Esophagus squamous epithelium (tissue), 5 donors: ENCODE measurements around the gene NACC1. TPM values are rescaled to one million over a fixed set of nuclear protein-coding genes. Genes with fewer than 3 reads are reported as not detected.
A peak's percentile ranks its signal among the peaks of the same experiment; 100 is the strongest.

Experiments
- DNase-seq: peaks from one replicate; lab custom pipeline; 2025; lab: John Stamatoyannopoulos, UW
- H3K27ac ChIP-seq, 4 donors: fragments of 200-600 bp; sonication (generic); one replicate each; pipeline ENCODE4 v1.5.1; 2016 to 2019; ENCODE audit warnings: mild to moderate bottlenecking in 1 of 4
- H3K27me3 ChIP-seq, 4 donors: fragments of 200-600 bp; sonication (generic); 1 replicate in 3 of 4; 2 replicates in 1 of 4; pipeline versions ENCODE4 v1.5.1 to v1.6.0; 2017 to 2021; ENCODE audit warnings: antibody characterized with exemption in 1 of 4
- H3K36me3 ChIP-seq, 3 donors: fragments of 200-600 bp; sonication (generic); one replicate each; pipeline ENCODE4 v1.5.1; 2016 to 2019
- H3K4me1 ChIP-seq, 3 donors: fragments of 200-600 bp; sonication (generic); one replicate each; pipeline ENCODE4 v1.5.1; 2017 to 2019
- H3K4me3 ChIP-seq, 4 donors: fragments of 200-600 bp; sonication (generic); 1 replicate in 3 of 4; 2 replicates in 1 of 4; pipeline ENCODE4 v1.5.1; 2016 to 2019; ENCODE audit warnings: mild to moderate bottlenecking in 2 of 4, moderate library complexity in 1 of 4
- H3K9me3 ChIP-seq, 3 donors: fragments of 200-600 bp; sonication (generic); one replicate each; pipeline ENCODE4 v1.5.1; 2016 to 2019
- POLR2A ChIP-seq, 4 donors: fragments of 450-650 bp; IDR thresholded peaks; one replicate each; pipeline ENCODE4 v1.6.1; 2017; ENCODE audit warnings: antibody characterized with exemption in 4 of 4, mild to moderate bottlenecking in 4 of 4, moderate library complexity in 3 of 4
- WGBS, 2 donors: methylation state at CpG; one replicate each; pipeline ENCODE4 v1.1.5; 2018; 5-methylcytosine and 5-hydroxymethylcytosine counted together
- intact Hi-C: fragments of 100-400 bp; cut with DNase I; formaldehyde crosslinking; loops from one replicate; pipeline ENCODE4 v1.15.0; 2022
- total RNA-seq, 4 donors: library from RNA; depleted of rRNA; stranded (reverse); fragments of >200 nt; gene quantifications; one replicate each; pipeline ENCODE4 v1.1.0, GENCODE V29; 2016
- TF ChIP-seq, protein P1 (sequence below), 6 experiments: fragments of 450-650 bp in 4 of 6; fragments of 200-600 bp in 2 of 6; sonication (generic) in 2 of 6; IDR thresholded peaks; one replicate each; pipeline ENCODE4 v1.5.1; 2016 to 2019; ENCODE audit warnings: antibody characterized with exemption in 6 of 6, mild to moderate bottlenecking in 4 of 6, moderate library complexity in 4 of 6
- donor health status: DM: yes; HTN: yes; CAD: no.

NACC1 gene
- total RNA-seq, 4 donors from 2014 or later: 26.7 to 45.5 (median 37.1) TPM

DNA sequence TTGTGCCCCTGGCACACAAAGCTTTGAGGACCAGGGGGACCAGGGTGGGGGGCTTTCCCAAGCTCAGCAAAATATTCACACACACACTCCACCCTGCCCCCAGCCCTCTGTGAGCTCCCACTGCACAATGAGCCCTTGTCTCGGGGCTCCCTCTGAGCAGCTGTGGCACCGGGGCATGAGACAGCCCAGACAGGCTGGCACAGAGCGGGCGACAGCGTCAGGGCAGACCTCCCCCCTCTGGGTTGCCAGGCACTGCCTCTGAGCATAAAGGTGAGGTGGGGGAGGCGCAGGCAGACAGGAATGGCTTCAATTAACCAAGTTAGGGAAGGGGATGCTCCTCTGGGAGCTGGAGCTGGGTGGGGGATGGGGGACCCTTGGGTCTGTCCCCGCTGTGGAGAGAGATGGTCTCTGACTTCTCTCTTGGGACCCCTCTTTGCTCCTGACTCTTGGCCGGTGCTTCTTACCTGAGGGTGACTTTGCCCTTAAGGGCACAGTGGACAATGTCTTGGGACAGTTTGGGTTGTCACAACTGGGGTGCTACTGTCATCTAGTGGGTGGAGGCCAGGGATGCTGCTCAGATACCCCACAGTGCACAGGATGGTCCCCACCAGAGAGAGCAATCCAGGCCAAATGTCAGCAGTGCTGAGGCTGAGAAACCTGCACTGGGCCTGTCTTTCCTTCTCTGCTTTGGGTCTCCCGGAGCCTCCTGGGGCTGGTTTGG lies 45.7 kb upstream of the NACC1 start:
- Histone ChIP-seq H3K4me1 (peaks cover 5 to 83% (median 20%) of the 10 kb centered on the region in 3 donors), H3K4me3 (no peak overlapping the region), H3K27ac (peak overlapping the region in 2 of 4 donors; percentile 17 to 40), H3K9me3 (no peaks in the 10 kb centered on the region), H3K27me3 (no peaks in the 10 kb centered on the region), H3K36me3 (peaks cover 7 to 61% (median 10%) of the 10 kb centered on the region in 3 donors)
- no peak for DNase-seq
- intact Hi-C loops: no loop called here
- TF ChIP-seq, protein P1, sequence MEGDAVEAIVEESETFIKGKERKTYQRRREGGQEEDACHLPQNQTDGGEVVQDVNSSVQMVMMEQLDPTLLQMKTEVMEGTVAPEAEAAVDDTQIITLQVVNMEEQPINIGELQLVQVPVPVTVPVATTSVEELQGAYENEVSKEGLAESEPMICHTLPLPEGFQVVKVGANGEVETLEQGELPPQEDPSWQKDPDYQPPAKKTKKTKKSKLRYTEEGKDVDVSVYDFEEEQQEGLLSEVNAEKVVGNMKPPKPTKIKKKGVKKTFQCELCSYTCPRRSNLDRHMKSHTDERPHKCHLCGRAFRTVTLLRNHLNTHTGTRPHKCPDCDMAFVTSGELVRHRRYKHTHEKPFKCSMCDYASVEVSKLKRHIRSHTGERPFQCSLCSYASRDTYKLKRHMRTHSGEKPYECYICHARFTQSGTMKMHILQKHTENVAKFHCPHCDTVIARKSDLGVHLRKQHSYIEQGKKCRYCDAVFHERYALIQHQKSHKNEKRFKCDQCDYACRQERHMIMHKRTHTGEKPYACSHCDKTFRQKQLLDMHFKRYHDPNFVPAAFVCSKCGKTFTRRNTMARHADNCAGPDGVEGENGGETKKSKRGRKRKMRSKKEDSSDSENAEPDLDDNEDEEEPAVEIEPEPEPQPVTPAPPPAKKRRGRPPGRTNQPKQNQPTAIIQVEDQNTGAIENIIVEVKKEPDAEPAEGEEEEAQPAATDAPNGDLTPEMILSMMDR (IDR thresholded peaks at IDR 0.05): no peak
- TF ChIP-seq POLR2A (IDR thresholded peaks at IDR 0.05): no peak
- WGBS, 2 donors: 77 to 100% methylated on average over 1 to 6 of the region's 9 CpGs

DNA sequence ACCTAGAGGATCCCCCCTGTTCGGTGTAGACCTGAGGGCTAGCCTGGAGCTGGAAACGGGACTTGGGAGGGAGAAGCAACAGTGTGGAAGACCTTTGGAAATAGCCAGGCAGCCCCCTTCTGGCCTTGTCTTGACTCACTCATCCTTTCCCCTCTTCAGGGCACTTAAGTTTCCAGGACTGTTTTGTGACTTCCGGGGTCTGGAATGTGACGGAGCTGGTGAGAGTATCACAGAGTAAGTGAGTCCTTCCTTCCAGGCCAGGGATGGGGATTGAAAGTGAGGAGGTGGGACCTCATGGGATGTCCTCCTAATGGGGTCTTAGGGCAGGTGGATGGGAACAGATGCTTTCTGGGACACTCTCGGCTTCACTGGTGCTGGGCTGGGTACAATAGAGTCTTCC lies 44.8 kb upstream of the NACC1 start:
- intact Hi-C loops: no loop called here
- WGBS, 2 donors: 75 to 80% methylated on average over 1 to 3 of the region's 5 CpGs
- H3K36me3 ChIP-seq: peaks cover 7 to 70% (median 17%) of the 10 kb centered on the region in 3 donors
- H3K4me1 ChIP-seq: peaks cover 10 to 83% (median 20%) of the 10 kb centered on the region in 3 donors
- no peak overlapping the region for H3K4me3 ChIP-seq
- no peaks in the 10 kb centered on the region for H3K27me3 ChIP-seq
- DNase-seq: no peak
- H3K9me3 ChIP-seq: no peaks in the 10 kb centered on the region
- H3K27ac ChIP-seq: peak overlapping the region in 1 of 4 donors; percentile 15
- TF ChIP-seq POLR2A (IDR thresholded peaks at IDR 0.05): no peak
- TF ChIP-seq, protein P1 (IDR thresholded peaks at IDR 0.05): no peak

DNA sequence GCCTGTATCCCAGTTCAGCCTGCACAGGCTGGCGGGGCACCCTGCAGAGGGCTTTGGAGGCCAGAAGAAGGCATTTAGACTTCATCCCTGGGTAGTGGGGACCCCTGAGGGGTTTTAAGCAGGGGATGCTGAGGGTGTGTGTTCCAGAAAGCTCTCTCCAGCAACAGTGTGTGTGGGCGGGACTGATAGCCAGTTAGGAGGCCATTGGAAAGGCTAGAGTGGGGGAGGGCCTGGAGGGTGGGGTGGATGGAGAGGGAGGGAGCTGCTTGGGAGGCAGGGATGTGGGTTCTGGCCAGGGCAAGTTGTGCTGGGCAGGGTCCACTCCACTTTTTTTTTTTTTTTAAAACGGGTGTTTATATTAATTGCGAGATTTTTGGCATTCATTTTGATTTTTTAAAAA lies 43.7 kb upstream of the NACC1 start:
- Histone ChIP-seq H3K27ac (peak overlapping the region in 2 of 4 donors; percentile 0 to 16), H3K4me3 (no peak overlapping the region), H3K4me1 (peaks cover 21 to 83% (median 26%) of the 10 kb centered on the region in 3 donors), H3K9me3 (no peaks in the 10 kb centered on the region), H3K27me3 (no peaks in the 10 kb centered on the region), H3K36me3 (peaks cover 7 to 76% (median 25%) of the 10 kb centered on the region in 3 donors)
- TF ChIP-seq, protein P1 (IDR thresholded peaks at IDR 0.05): no peak
- no peak for DNase-seq
- WGBS, 2 donors: 53 to 62% methylated on average over 3 of the region's 4 CpGs
- intact Hi-C loops: no loop called here

DNA sequence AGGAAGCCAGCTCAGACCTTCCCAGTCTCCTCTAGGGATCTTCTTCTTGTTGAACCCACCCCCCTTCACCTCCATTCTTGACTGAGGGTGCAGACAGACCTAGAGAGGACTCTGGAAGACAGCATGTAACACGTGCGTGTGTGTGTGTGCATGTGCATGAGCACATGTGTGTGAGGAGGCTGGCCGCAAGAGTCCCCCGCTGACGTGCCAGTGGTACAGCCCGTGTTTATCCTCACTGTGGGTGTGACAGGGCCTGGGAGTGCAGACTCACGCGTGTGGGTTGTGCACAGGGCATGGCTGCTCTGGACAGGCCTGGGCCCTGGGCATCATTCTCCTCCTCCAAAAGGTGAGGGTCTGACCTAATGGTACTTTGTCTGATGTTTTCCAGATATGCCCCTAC lies 41.7 kb upstream of the NACC1 start:
- H3K4me3 ChIP-seq: no peak overlapping the region
- 48 to 50% methylated on average over 2 to 4 of the region's 8 CpGs for WGBS, 2 donors
- TF ChIP-seq, protein P1 (IDR thresholded peaks at IDR 0.05): no peak
- no peak for TF ChIP-seq POLR2A (IDR thresholded peaks at IDR 0.05)
- intact Hi-C loops: no loop called here
- no peaks in the 10 kb centered on the region for H3K9me3 ChIP-seq
- peak overlapping the region in 3 of 4 donors; percentile 22 to 83 (median 25) for H3K27ac ChIP-seq
- H3K27me3 ChIP-seq: no peaks in the 10 kb centered on the region
- no peak for DNase-seq
- peaks cover 7 to 94% (median 25%) of the 10 kb centered on the region in 3 donors for H3K36me3 ChIP-seq
- H3K4me1 ChIP-seq: peaks cover 24 to 74% (median 32%) of the 10 kb centered on the region in 3 donors

DNA sequence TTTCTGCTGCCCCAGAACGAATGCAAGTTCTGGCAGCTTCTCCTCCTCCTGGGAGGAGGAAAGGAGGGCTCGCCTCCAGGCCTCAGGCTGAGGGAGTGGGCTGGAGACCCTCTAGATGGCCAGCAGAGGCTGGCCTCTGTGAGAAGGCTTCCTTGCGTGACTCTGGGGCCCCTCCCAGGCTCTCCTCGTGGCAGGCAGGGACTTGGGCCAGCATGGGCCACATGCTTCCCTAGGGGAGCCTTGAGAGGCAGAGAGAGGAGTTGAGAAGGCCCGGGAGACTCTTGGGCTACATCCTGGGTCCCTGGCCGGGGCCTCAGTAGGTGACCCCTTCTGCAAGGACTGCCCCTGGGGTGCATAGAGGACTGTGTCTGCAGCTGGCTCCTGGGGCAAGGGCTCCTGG lies 41.3 kb upstream of the NACC1 start:
- H3K27ac ChIP-seq: peak overlapping the region in 3 of 4 donors; percentile 22 to 83 (median 25)

More for the DNA sequence above, 41.3 kb upstream of the NACC1 start:
- intact Hi-C loops: no loop called here
- H3K4me3 ChIP-seq: no peak overlapping the region
- TF ChIP-seq POLR2A (IDR thresholded peaks at IDR 0.05): no peak
- TF ChIP-seq, protein P1 (IDR thresholded peaks at IDR 0.05): no peak
- DNase-seq: no peak
- 29% methylated on average over 2 of the region's 6 CpGs; no CpG with 5 or more reads in 1 of the 2 donors for WGBS, 2 donors
- peaks cover 24 to 74% (median 32%) of the 10 kb centered on the region in 3 donors for H3K4me1 ChIP-seq
- H3K9me3 ChIP-seq: no peaks in the 10 kb centered on the region
- no peaks in the 10 kb centered on the region for H3K27me3 ChIP-seq
- H3K36me3 ChIP-seq: peaks cover 7 to 95% (median 25%) of the 10 kb centered on the region in 3 donors
